Stimulated activated CD4-positive, alpha-beta T cell treated with anti-CD3 and anti-CD28 coated beads, Interleukin-15, amount 100 ng/mL, for 48 hours (primary cell): ENCODE data around the gene C8A.

Experiments used
- DNase-seq, 2 donors: peaks; one replicate each; pipeline ENCODE4 v3.0.0-alpha.2; 2020; ENCODE audit warnings: low read depth in 2 of 2

Gene C8A

DNA sequence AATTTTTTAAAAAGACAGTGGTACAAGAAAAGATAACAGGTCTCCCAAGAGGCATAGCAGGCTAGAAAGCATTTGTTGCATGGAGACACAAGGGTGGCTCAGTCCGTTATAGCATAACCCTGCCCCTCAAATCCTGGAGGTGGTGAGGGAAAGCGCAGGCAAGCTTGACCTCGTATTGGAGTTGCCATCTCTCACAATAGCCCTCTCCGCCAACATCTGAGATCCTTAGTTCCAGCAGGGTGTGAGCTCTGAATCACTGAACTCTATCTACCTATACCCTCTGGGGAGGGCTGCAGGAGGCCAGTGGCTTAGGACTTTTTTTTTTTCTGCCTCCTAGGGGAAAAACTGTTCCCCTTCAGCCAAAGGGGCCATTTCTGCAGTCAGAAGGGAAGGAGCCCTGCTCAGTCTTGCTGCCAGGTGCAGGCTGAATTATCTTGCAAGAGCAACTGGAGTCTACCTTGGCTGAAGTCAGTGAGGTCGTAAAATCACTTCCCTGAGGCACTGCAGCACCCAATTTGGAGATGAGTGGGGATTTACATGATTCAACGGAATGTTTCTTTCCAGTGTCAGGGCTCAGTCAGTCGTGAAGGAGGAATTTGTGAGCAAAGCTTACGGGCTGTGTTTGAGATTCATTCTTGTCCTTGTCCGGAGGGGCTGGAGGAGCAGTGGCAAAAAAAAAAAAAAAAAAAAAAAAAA, 17.2 kb upstream of the C8A start:
- no peak for DNase-seq

DNA sequence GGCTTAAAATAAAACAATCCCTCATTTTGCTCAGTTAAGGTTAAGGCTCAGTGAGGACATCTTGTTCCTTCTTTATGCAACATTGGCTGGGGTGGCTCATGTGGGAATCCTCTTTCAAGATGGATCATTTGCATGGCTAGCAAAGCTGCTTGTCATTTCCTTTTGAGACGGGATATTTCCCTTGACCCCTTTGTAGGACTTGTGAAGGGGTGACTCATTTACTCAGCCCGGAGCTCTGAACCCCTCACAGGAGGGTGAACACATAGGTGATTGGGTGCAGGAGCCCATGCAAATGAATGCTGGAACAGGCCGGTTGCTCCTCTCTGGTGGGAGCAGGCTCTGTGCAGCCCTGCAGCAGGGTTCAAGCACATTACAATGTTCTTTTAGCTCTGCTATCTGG, 15.8 kb upstream of the C8A start:
- DNase-seq = no peak

DNA sequence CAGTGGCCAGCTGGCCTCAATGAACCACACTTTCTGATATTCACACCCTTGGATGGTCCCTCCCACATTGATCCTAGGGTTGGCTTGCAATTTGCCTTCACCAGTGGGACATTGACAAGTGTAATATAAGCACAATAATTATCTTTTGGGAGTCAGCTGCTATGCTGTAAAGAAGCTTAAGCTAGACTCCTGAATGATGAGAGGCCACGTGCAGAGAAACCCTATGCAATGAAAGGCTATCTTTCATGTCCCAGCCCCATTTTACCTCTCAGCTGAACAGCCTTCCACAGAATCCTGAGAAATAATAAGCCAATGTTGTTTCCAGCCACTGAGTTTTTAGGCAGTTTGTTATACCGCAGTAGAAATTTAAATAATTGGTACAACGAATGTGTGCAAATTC, 11.1 kb upstream of the C8A start:
- DNase-seq = no peak

DNA sequence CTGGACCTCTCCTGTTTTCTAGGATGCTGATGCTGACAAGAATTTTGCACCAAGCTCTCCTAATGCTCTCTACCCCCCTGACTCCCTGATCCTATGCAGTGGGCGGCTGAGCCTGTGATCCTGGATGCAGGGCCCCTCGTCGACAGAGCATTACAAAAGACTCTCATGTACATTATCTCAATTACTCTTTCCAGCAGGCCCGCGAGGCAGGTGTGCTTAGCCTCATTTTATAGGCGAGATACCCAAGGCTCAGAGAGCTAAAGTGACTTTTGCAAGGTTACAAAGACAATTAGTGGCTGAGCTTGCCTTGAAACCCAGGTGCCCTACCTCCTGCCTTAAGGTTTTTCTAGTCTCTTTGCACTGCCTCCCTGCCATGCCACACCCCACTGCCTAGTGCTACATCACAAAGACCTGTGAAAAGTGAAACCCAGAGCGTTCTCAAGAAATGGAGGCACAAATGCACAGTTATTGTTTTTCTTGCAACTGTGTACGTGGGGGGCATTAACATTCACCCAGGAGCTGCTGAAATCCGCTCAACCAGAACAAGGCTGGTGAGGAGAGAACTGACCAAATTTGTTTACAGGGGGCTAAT, 10.0 kb upstream of the C8A start:
- no peak for DNase-seq

DNA sequence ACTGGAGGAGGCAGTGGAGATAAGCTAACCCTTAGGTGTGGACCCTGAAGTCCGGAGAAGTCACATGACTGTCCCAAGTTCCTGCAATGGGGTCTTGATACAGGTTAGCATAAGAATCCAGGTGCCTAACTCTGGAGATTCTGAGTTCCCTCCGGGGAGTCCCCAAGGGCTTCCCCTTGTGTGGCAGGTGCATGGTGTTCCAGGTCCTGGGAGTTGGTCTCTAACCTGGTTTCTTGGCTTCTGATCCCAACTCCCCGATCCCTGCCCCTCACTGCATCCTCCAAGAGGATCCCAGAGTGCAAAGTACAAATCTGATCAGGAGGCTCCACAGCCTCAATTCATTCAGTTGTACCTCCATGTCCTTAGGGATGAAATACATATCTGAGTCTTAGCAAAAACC, 9.3 kb upstream of the C8A start:
- no peak for DNase-seq

DNA sequence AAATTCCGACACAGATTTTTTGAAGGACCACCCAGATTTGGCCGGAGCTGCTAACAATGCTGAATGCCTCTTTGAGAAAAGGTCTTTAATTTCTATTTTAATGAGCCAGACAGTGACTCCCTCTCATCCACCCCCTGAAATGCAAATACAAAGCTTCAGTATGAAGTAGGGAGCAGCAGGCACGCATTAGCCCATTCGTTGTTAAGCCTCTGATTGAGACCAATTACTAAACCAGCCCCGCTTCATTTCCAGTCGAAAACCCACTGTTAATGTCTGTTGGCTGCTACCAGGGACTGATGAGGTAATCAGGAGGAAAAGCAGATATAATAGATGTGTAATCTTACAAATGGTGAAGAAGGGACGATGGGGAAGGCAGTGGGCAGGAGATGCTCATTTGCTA, 4.8 kb upstream of the C8A start:
- DNase-seq = no peak

DNA sequence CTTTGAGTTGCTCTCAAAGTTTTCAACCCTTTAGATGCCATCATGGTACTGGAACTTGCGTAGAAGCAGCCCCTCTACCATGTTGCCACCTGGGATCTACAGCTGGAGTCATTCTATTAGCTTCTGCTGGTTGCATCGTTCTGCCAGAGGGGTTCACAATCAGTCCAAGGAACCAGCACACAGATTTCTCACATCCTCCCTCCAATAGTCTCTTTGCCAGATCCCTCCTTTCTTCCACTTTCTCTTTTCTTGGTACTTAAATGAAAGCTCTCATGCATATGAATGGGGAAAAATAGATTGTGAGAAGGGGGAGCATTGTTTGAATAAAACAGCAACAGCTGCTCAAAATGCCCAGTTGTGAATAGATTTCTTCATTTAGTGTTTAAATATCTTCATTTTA, 4.2 kb upstream of the C8A start:
- no peak for DNase-seq

DNA sequence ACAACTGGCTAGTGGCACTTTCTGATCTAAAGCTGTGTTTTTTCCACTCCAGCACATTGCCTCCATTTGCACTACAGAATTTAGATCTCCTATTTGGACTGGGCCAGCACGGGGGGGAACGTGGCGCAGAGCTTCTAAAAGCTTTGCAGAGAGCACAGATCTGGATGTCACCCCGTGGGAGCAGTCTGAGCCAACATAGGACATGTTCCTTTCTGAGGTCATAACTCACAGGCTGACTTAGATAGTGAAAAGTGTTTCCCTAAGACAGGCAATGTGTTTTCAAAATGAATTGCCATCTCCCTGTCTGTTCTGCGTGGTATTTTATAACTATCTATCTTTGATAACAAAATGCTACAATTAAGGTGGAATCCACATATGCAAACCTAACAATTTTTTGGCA, 3.7 kb upstream of the C8A start:
- no peak for DNase-seq

DNA sequence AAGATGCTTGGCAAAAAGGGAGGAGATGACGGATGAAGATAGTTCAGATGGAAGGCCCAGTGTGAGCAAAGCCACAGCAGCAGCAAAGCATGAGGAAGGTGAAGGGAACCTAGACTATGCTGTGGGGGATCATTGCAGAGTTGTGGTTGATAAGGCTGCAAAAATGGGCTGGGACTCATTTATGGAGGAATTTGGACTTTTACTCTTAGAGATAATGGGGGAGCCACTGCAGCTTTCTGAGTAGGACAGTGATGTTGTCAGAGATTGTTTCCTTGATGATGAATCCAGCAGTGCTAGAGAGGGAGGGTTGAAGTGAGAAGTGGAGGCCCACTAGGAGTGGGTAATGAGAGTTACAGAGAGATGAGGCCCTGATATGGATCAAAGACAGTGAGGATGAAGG, 2.1 kb upstream of the C8A start:
- no peak for DNase-seq

DNA sequence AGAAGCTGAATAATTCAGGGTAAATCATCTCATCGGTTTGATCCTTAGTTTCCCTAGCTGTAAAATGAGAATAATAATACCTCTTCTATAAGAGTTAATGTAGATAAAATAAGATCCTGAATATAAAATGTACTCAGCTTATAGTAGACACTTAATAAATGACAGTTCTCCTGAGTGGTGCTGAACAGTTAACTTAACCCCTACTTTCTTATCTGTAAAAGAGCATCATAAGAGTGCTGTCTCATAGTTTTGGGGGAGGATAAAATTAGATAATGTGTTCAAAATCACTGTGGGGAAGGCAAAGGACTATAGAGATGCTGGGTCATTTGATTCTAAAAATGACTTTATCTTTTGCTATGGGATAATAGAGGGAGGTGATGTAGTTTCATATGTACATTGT, 593 bp downstream of the C8A start:
- DNase-seq = no peak

DNA sequence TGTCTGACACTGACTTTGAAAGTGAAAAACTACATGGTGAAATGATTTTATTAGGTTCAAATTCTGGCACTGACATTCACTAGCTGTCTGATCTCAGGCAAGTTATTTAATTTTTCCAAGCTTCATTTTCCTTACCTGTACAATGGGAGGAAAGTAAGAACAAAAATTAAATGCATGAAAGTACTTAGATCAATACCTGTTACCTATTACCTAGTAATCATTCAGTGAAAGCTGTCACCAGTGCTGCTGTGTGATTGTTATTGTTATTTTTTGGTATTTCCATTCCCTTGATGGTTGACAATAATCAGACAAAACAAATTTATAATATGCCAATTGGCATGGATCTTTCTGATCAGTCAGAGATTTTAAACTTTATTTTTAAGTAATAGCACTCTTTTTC, 1.6 kb downstream of the C8A start:
- DNase-seq = no peak

DNA sequence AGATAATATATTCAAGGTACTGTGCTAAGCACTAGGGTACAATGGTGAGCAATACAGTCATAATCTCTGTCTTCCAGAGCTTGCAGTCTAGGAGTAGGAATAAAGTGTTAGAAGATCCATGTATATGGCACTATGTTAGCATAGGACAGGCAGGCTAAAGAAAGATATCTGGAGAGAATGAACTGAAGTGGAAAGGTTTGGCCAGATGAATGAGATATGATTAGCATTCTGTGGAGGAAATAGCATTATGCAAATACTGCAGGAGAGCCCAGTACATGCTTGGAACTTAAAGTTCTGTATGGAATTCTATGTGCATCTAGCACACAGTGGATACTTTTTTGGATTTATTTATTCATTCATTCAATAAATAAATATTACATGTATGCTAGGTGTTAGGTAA, 4.7 kb downstream of the C8A start:
- no peak for DNase-seq

DNA sequence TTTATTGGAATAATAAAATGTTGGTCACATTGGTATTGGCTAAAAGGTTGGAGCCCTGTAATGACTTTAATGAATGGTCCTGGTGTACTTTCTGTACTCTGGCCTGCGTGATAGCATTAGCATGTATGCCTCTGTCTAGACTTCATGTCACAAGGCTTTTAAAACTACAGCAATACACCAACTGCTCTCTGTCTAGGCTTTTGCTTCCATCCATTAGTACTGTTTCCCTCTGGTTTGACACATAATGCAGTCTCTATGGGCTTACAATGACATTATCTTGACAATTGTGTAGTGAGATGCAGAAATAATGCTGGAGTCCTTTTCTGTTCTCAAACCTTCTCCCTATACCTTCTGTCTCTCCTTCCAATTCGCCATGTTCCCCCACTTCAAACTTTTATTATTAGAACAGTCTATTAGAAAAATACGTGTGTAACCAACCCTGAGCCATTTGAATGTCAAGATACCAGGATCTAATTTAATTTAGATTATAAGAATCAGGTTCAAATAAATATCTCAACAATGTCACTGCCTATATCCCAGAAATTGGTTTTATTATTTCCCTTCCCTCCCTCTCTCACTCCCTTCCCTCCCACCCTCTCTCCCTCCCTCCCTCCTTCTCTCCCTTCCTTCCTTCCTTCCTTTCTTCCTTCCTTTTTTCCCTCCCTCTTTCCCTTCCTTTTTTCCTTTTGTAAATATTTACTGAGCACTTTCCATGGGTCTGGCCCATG, 8.8 kb downstream of the C8A start:
- DNase-seq = no peak

DNA sequence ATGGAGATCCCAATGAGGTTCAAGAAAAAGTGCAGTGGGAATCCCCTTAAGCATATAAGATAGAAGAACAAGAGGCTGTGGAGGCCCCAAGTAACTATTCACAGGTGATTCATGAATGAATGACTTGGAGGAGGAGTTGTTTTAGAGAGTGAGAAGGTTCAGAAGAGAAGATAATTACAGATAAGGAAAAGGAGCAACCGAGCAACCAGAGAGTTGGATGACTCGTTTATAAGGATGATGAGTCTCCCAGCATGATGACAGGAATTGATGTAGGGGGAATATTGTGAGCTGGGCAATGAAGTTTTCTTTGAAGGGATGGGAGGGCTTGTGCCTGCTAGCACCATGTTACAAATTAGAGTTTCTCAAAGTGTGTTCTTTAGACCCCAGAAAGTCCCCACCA, 9.8 kb downstream of the C8A start:
- DNase-seq = no peak

DNA sequence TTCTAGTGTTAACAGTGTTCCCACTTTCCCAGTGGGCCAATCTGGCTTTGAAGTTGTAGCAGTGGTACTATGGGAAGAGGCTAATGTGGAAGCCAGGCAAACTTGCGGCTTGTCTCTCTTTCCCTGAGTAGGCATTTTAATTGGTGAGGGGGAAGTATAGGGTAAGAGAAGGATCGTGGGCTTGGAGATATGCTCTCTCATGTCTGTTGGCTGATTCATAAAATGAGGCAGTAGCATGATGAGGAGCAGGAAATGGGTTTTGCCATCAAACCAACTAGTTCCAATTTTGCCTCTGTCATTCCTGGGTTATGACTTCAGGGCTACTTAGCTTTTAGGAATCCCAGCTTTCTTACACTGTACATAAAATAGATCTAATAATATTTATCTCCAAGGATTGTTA, 12.1 kb downstream of the C8A start:
- no peak for DNase-seq

DNA sequence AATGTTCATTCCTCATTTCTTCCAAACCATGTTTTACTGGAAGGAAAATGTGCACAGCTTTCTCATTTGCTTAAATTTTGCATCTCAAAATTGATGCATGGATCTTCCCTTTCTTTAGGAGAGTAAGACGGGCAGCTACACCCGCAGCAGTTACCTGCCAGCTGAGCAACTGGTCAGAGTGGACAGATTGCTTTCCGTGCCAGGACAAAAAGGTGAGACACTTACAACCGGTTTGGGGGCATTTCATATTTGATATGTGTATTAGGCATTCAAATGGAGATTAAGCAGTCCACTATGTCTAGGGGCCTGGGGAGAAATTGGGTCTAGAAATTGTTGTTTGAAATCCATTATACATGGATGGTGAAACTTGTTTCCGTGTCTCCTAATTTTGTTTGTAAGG, 12.9 kb downstream of the C8A start:
- no peak for DNase-seq

DNA sequence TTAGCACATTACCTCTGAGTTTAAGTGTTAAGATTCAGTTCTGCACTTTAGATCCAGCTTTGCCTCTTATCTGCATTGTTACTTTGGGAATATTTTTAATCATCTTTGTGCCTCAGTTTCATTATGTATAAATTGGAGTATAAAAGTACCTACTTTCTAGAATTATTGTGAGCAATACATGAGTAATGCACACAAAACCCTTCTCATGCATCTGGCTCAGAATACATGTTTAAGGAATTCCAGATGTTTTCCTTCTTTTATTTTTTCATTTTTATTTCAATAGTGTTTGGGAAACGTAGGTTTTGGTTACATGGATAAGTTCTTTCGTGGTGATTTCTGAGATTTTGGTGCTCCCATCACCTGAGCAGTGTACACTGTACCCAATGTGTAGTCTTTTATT, 14.2 kb downstream of the C8A start:
- DNase-seq = no peak

DNA sequence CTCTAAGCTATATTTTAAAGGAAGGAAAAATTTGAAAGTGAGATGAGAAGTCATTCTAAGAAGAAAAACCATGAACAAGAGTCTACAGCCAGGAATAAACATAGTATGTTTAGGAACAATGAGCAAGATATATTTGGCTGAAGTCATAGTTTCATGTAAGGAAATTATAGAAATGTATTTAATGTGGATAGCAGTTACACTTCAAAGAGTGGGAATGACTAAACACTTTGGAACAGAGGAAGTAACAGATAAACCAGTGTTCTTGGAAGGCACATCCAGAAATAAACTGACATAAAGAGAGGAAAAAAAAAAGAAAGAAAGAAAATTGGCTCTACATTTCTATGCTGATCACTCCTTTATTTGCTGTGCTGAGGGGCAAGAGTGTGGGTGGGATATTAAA, 18.0 kb downstream of the C8A start:
- no peak for DNase-seq

DNA sequence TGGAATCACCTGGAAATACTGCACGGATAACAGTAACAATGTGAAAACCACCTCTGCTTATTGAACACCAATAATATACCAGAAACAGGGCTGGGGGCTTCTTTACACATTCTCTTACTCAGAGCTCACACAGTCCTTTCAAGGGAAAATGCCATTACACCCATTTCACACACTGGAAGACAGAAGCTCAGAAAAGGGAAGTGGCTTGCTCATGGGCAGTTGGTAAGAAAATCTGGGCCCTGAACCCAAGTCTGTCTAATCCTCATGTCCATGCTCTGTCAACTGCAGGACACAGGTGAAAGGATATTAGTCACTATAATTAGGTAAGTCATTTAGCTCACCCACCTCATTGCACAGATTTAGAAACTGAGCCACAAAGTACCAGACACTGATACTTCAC, 18.6 kb downstream of the C8A start:
- DNase-seq = no peak

DNA sequence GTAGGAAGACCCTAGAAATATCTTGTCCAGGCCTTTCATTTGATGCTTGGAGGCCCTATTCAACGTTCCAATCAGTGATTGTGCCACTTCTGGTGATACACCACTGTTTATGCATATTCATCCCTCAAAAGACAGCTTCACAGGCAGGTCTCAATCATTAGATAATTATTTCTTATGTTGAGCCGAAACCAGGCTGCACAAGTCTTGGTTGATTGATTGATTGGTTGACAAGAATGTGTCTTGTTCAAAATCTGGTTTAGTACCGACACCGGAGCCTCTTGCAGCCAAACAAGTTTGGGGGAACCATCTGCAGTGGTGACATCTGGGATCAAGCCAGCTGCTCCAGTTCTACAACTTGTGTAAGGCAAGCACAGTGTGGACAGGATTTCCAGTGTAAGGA, 20.1 kb downstream of the C8A start:
- no peak for DNase-seq

DNA sequence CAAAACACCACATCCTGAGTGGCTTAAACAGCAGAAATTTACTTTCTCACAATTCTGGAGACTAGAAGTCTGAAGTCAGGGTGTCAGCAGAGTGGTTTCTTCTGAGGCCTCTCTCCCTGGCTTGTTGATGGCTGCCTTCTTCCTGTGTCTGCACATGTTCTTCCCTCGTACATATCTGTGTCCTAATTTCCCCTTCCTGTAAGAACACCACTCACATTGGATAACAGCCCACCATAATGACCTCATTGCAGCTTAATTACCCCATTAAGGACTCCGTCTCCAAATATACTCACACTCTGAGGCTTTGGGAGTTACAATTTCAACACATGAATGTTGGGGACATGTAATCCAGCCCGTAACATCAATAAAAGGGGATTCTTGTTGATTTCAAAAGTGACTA, 23.4 kb downstream of the C8A start:
- no peak for DNase-seq

DNA sequence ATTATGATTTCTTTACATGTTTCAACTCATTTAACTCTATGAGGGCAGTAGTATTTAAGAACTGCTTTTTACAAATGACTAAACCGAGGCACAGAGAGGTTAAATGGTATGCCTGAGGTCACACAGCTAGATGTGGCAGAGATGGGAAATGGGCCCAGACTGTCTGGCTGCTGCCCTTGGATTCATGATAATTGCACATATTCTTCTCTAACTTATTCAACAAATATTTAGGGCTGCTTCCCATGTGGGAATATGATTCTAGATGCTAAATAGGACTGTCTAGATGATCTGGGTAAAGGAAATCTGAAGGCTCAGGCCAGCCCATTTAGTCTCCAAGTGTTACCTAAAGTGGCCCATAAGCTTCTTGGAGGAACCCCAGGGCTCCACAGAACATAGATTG, 26.2 kb downstream of the C8A start:
- no peak for DNase-seq

DNA sequence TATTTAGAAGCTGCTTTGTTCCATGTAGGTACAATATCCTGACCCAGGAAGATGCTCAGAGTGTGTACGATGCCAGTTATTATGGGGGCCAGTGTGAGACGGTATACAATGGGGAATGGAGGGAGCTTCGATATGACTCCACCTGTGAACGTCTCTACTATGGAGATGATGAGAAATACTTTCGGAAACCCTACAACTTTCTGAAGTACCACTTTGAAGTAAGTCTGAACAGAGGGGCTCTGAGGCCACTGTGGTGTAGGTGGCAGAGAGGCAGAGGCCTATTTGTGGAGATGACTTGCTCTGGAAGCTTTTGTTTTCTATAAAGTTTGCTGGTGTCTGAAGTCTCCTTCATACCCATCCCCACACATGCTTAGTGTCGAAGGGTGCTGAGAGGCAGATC, 26.8 kb downstream of the C8A start:
- DNase-seq = no peak

DNA sequence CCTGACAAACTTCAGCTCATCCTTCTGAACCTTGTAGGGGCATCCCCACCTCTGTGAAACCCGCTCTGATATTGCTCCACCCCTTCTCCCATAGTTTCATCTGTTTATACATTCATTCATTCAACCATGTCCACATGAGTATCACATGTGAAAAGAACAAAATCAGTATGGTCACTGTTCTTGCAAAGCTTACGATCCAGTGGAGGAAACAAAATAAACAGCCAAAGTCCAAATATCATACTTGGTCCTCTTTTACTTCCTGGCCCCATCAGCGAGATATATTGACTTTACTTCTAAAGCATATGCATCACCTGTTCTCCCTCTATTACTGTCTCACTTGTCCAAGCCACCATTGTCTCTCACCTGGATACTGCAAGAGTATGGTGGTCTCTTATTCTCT, 35.6 kb downstream of the C8A start:
- no peak for DNase-seq
